AG09319 (cell line): ENCODE data around the gene PASD1.

Source experiments
- DNase-seq: peaks from one replicate; pipeline ENCODE4 v3.0.0-alpha.2; 2010; ENCODE audit warnings: low read depth; ENCODE audit errors: extremely low read depth
- CTCF ChIP-seq: IDR thresholded peaks from 2 replicates; pipeline ENCODE4 v1.5.1; 2011; ENCODE audit warnings: low read depth, mild to moderate bottlenecking, inconsistent platforms, low read length, moderate library complexity

The PASD1 gene

GRCh38 chrX:151634937-151635336 is 71.5 kb downstream of the PASD1 start:
- no peak for TF ChIP-seq CTCF
- DNase-seq = no peak

- TF ChIP-seq CTCF = no peak
- no peak for DNase-seq
Measured at GRCh38 chrX:151641564-151641963, 78.1 kb downstream of the PASD1 start.

GRCh38 chrX:151675121-151675746 is 111.8 kb downstream of the PASD1 start:
- no peak for DNase-seq
- no peak for TF ChIP-seq CTCF

GRCh38 chrX:151676196-151676595 is 112.7 kb downstream of the PASD1 start:
- TF ChIP-seq CTCF = no peak
- no peak for DNase-seq

- TF ChIP-seq CTCF = no peak
Measured at GRCh38 chrX:151679798-151680402, 116.4 kb downstream of the PASD1 start.

GRCh38 chrX:151680805-151681204 is 117.3 kb downstream of the PASD1 start:
- TF ChIP-seq CTCF = peak; percentile 51
- DNase-seq = no peak

More at GRCh38 chrX:151679798-151680402, 116.4 kb downstream of the PASD1 start:
- DNase-seq = no peak

GRCh38 chrX:151687635-151688034 is 124.2 kb downstream of the PASD1 start:
- no peak for DNase-seq
- no peak for TF ChIP-seq CTCF
